Spleen (tissue), 7 donors: ENCODE results near the gene SYNPO.

ENCODE experiments used
- POLR2A ChIP-seq, 3 donors: fragments of 450-650 bp; IDR thresholded peaks; one replicate each; pipeline ENCODE4 v1.5.1; 2017; ENCODE audit warnings: antibody characterized with exemption in 3 of 3, mild to moderate bottlenecking in 1 of 3
- POLR2AphosphoS5 ChIP-seq, 3 donors: sonication (generic); formaldehyde crosslinking; IDR thresholded peaks; one replicate each; pipeline ENCODE4 v1.5.1; 2017; ENCODE audit warnings: antibody characterized with exemption in 3 of 3
- TF ChIP-seq, protein P1 (sequence below), 11 experiments: fragments of 200-600 bp in 7 of 11; fragments of 450-650 bp in 4 of 11; sonication (generic) in 4 of 11; IDR thresholded peaks in 8 of 11; conservative IDR thresholded peaks in 3 of 11; 1 replicate in 7 of 11; 2 replicates in 4 of 11; pipeline versions ENCODE4 v1.4.0 to v1.8.0; 2016 to 2021; ENCODE audit warnings: antibody characterized with exemption in 11 of 11, inconsistent platforms in 4 of 11, mild to moderate bottlenecking in 1 of 11
- donor health status: DM: no; HTN: no; CAD: no; lungs with moderate emphysema.
- donor health status: DM: no; HTN: no; CAD: no.
- donor health status: DM: no; HTN: no; CAD: no.

DNA sequence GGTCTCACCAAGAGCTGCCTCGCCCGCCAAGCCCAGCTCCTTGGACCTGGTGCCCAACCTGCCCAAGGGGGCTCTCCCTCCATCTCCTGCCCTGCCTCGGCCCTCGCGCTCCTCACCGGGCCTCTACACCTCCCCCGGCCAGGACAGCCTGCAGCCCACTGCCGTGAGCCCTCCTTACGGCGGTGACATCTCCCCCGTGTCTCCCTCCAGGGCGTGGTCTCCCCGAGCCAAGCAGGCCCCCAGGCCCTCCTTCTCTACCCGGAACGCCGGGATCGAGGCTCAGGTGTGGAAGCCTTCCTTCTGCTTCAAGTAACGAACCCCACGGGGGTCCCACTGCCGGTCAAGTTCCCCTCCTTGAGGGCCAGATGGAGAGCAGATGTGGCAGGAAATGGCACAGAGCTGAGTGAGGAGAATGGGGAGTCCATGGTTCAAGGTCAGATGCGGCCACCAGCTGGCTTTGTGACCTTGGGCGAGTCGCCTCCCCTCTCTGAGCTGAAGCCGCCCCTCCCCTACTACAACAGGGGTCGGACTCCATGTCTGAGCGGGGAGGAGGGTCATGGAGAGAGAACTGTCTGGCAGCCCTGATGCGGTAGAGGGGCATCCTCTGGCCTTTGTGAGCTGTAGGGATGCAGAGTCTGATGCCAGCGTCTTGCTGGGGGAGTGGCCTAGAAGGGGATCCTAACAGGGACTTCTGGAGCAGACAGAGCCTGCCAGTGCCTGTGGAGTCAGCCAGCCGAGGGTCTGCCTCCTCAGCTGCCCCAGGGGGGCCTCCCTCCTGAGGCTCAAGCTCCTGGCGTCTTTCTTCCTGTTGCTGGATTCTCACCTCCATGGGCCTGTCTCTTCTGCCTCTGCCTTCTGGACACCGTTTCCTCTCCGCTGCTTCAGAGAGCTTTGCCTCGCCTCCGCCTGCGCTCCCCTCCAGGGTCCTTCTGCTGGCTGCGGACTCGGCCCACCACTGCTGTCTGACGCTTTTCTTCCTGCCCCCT, 9.9 kb downstream of the SYNPO start:
- TF ChIP-seq POLR2A (IDR thresholded peaks at IDR 0.05): no peak
- TF ChIP-seq, protein P1, sequence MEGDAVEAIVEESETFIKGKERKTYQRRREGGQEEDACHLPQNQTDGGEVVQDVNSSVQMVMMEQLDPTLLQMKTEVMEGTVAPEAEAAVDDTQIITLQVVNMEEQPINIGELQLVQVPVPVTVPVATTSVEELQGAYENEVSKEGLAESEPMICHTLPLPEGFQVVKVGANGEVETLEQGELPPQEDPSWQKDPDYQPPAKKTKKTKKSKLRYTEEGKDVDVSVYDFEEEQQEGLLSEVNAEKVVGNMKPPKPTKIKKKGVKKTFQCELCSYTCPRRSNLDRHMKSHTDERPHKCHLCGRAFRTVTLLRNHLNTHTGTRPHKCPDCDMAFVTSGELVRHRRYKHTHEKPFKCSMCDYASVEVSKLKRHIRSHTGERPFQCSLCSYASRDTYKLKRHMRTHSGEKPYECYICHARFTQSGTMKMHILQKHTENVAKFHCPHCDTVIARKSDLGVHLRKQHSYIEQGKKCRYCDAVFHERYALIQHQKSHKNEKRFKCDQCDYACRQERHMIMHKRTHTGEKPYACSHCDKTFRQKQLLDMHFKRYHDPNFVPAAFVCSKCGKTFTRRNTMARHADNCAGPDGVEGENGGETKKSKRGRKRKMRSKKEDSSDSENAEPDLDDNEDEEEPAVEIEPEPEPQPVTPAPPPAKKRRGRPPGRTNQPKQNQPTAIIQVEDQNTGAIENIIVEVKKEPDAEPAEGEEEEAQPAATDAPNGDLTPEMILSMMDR (IDR thresholded peaks at IDR 0.05 in 8 of 11, conservative IDR thresholded peaks at IDR 0.05 in 3 of 11): no peak
- TF ChIP-seq POLR2AphosphoS5 (IDR thresholded peaks at IDR 0.05): peak in 2 of 3 donors; percentile 15 to 45
